Hindlimb muscle (tissue), 1 donor: Measurements from ENCODE around the gene CFLAR. TPM values are rescaled to one million over a fixed set of nuclear protein-coding genes. Genes with fewer than 3 reads are reported as not detected.
"Not testable (repeated sequence)": the region's sequence is repeated elsewhere in the genome, so short reads cannot be mapped to it uniquely, and the experiment has no call there.

Experiments
- DNase-seq: peaks from one replicate; pipeline ENCODE4 v3.0.0-alpha.2; 2013
- polyA plus RNA-seq: library from polyadenylated mRNA; unstranded; fragments of 120-200 nt; gene quantifications from one replicate; pipeline ENCODE4 v1.2.1, GENCODE V29; 2013; ENCODE audit not compliant: insufficient read length

The CFLAR gene
- polyA plus RNA-seq, 1 donor, result 44.8 TPM

DNA sequence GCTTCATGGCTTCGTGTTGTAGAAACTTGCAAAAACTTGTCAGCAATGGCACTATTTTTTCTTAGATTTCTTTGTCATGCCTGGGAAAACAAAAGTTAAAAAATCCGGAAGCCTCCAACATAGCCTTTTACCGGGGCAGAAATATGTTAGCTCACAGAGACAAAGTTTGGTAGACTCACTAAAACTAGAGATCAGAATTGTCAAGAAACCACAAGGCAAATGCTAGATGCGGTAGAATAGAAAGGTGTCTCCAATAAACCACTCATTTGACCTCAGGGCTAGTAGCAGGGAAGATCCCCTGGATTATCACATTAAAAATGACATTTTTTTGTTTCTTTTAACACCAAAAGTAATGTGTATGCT is 67.4 kb downstream of the CFLAR start:
- no peak for DNase-seq

DNA sequence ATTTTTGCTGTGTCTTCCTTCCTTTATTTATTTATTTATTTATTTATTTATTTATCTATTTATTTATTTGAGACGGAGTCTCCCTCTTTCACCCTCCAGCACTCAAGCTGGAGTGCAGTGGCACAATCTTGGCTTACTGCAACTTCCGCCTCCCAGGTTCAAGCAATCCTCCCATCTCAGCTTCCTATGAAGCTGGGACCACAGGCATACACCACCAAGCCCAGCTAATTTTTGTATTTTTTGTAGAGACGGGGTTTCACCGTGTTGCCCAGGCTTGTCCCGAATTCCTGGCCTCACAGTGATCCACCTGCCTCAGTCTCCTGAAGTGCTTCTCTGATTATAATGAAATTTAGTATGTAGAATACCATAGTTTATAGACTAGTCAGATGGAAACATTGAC is 67.9 kb downstream of the CFLAR start:
- DNase-seq, result not testable (repeated sequence)

GRCh38 chr2:201184248-201184647 is 68.3 kb downstream of the CFLAR start:
- DNase-seq, result not testable (repeated sequence)

- DNase-seq, result no peak
These were observed 69.9 kb downstream of the CFLAR start for GRCh38 chr2:201185863-201186262.

GRCh38 chr2:201186982-201187381 is 71.0 kb downstream of the CFLAR start:
- no peak for DNase-seq

GRCh38 chr2:201188449-201188848 is 72.5 kb downstream of the CFLAR start:
- no peak for DNase-seq

DNA sequence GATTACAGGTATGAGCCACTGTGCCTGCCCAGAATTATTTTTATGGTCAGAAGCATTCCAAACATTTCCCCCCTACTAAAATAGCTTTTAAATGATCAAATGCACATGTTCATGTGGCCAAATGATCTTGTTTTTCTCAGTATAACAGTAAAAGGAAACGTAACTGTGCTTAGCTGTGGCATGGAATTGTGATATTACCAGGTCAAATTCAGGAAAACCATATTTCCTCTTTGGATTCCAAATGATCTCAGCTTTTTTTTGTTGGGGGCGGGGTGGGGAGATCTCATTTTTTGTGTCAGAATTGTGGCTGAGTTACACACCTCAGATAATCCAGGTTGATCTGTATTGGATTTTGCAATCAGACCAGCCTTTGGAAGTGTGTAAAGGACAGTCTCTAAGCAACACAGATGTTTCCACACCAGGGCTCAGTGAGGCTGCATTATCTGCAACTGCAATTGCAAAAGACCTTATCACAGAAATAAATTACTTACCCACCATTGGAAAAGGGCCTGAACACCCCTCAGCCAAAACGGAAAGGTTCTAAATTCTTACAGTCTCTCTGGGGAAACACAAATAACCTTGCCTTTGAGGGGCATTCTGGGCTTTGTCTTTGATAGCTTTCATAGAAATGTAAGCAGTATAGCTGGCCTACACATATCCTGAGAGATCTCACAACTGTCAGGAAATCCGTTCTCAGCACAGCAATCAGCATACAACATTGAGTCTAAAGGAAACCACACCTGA is 75.3 kb downstream of the CFLAR start:
- no peak for DNase-seq

DNA sequence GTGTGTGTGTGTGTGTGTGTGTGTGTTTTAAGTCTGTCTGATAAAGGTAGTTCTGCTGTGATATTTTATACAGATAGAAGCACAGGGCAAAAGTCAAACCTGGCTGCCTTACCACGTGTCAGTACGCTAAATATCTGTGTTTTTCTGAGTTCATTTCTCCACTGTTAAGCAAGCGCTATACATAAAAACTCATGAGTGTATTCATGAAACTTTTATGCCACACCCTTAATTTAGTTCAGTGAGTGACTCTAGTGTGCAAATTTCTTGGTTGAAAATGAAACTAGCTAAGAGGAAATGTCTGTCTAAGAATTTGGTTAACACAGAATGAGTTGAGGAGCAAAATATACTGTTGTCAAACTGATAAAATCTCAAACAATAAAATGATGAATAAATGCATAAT is 78.1 kb downstream of the CFLAR start:
- no peak for DNase-seq

DNA sequence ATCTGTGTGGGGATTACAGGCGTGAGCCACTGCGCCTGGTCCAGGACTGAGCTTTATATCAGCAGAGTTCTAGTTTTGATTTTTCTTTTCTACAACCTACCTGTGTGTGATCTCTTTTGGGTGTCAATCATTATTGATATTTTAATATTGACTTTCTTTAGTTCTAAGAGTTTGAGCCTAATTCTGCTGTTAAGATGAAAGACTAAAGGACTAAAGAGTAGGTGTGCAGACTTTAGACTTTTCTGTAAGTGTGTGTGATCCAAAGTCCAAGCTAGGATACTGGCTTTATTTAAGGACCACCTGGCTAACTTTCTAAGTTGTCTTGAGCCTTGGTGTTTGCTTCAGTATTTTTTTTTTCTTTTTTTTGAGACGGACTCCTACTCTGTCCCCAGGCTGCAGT is 79.4 kb downstream of the CFLAR start:
- no peak for DNase-seq

GRCh38 chr2:201196003-201196402 is 80.0 kb downstream of the CFLAR start:
- no peak for DNase-seq

DNA sequence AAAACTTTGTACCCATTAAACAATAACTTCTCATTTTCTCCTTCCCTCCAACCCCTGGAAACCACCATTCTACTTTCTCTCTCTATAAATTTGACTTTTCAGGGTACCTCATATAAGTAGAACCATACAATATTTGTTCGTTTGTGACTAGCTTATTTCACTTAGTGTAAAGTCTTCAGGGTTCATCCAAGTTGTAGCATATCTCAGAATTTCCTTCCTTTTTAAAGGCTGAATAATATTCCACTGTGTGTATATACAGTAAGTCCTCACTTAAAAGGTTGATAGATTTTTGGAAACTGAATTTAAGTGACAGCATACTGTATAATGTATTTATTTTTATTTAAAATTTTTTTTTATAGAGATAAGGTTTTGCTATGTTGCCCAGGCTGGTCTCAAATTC is 80.8 kb downstream of the CFLAR start:
- no peak for DNase-seq

GRCh38 chr2:201197781-201198180 is 81.8 kb downstream of the CFLAR start:
- no peak for DNase-seq

GRCh38 chr2:201199847-201200246 is 83.9 kb downstream of the CFLAR start:
- DNase-seq, result no peak

GRCh38 chr2:201200345-201200744 is 84.4 kb downstream of the CFLAR start:
- DNase-seq, result no peak

GRCh38 chr2:201201371-201201770 is 85.4 kb downstream of the CFLAR start:
- DNase-seq, result no peak

DNA sequence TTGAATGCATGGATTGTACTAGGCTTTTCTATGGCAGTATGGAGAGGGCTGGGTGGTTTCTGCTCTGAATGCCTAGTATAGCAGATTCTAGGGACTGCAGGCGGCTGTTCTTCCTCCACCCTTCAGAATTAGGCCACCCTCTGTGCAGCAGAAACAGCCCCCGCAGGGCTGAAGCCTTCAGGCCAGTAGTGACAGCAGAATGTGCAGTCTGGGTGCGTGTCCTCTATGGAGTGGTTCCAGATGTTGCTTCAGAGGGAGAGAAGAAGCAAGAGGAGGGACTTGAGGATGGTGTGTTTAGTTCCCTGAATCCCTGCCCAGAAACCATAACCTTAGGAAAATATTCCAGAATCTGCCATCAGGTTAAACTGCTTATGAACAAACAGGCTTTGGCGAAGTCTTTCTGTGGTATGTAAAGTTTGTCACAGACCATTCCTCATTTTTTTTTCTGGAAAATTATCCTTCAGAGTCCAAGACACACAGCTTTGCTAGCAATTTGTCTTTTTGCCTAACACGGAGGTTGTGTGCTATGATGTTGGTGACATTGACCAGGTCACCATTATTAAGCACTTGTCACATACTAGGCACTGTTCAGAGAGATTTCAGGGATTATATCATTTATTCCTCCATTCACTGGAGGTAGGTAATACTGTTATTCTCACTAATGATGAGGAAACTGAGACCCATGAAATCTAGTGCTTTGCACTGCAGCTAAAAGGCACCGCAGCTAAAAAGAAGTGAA is 88.1 kb downstream of the CFLAR start:
- DNase-seq, result no peak

GRCh38 chr2:201204655-201205514 is 88.9 kb downstream of the CFLAR start:
- no peak for DNase-seq

GRCh38 chr2:201205515-201205849 is 89.5 kb downstream of the CFLAR start:
- DNase-seq, result no peak

GRCh38 chr2:201208563-201209252 is 92.7 kb downstream of the CFLAR start:
- no peak for DNase-seq

DNA sequence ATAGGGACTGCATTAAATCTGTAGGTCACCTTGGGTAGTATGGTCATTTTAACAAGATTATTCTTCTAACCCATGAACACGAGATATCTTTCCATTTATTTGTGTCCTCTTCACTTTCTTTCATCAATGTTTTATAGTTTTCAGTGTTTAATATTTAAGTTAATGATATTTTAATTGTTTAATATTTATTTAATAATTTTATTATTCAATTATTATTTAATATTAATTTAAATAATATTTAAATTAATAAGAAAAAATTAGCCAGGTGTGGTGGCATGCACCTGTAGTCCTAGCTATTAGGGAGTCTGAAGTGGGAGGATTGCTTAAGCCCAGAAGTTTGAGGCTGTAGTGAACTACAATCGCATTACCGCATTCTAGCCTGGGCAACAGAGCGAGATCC is 100.0 kb downstream of the CFLAR start:
- DNase-seq, result no peak

- DNase-seq, result no peak
These were observed 101.0 kb downstream of the CFLAR start for GRCh38 chr2:201216918-201217317.

DNA sequence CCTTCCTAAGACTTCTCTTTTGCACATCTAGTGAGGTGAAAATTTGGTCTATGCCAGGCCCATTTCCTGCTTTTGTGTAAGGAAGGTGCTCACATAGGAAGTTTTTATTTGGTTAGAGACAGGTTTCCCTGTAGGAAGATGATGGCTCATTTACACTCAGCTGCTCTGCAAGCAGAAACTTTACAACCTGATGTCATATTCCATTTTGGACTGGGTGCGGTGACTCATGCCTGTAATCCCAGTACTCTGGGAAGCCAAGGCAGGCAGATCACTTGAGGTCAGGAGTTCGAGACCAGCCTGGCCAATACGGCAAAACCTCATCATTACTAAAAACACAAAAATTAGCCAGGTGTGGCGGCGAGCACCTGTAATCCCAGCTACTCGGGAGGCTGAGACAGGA is 102.8 kb downstream of the CFLAR start:
- DNase-seq, result no peak
